NCI-H187 treated with DMSO at 0.1 percent for 48 hours (cell line): Measurements from ENCODE around the gene ZNF229.
"Not testable (repeated sequence)": the region's sequence is repeated elsewhere in the genome, so short reads cannot be mapped to it uniquely, and the experiment has no call there.

ENCODE experiments used
- DNase-seq: peaks from one replicate; lab custom pipeline; 2025; lab: John Stamatoyannopoulos, UW

Gene ZNF229

DNA sequence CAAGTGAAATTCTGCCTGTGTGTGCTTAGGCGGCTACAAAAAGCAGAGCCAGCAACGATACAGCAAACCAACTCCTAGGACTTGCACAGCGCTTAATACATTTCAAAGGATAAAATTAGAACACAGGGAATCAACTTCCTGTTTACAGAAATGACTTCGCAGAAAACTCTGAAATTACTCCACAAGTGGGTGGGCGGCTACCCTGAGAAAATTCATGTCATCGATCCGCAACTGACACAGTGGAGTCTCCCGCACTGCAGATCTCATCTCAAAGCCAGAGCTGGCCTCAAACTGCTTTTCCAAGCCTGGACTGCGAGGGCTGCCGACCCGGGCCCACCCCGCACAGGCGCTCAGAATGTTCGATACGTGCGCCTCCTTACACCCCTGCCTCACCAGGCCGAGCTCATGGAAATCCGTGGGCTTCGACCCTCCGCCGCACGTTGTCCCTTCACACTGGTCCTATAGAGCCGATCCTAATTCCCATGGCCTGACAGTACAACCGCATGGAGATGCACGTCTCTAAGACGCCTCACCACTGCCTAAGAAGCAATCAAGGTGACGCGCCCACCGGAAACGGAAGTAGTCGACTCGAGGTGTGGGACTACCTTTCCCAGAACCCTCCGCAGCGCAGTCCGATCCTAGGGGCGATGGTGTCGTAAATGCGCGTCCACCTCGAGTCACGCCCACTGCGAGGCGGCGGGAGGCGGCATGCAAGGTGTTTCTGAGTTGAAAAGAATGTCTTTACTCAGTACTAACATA lies at the start of gene ZNF229:
Gene ZNF229 (minus strand): TSS at position 557 of the 759 bp plus-strand sequence. CDS start 5,625 bp downstream, outside the sequence.
- DNase-seq, result peak; percentile 18

DNA sequence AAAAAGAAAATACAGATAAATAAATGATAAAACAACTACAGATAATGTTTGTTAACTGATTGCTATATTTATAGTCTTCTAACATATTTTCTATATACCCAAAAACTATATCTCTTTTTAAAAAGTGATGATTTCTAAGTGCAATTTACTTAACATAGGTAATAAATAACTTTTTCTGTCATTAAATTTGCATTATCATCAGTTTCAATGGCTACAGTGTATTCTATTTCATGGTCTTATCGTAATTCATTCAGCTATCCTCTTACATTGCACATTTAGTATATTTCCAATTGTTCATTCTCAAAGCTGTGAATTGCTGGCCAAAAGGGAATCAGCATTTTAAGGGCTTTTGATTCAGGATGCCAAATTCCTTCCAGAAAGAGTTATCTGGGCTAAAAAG lies 48.4 kb upstream of the ZNF229 start:
- DNase-seq, result no peak

DNA sequence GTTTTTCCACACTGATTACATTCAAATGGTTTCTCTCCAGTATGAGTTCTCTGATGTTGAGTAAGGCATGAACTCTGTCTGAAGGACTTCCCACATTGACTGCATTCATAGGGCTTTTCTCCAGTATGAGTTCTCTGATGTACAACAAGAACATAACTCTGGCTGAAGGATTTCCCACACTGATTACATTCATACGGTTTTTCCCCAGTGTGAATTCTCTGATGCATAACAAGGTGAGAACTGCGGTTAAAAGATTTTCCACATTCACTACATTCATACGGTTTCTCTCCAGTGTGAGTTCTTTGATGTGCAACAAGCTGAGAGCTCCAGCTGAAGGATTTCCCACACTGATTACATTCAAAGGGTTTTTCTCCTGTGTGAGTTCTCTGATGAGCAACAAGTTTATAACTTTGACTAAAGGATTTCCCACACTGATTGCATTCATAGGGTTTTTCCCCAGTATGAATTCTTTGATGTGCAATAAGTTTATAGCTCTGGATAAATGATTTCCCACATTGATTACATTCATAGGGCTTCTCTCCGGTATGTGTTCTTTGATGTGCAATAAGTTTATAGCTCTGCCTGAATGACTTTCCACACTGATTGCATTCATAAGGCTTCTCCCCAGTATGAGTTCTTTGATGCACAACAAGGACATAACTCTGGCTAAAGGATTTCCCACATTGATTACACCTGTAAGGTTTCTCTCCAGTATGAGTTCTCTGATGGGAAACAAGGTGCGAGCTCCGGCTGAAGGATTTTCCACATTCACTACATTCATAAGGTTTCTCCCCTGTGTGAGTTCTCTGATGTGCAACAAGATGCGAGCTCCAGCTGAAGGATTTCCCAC lies 28.5 kb upstream of the ZNF229 start:
- no peak for DNase-seq

DNA sequence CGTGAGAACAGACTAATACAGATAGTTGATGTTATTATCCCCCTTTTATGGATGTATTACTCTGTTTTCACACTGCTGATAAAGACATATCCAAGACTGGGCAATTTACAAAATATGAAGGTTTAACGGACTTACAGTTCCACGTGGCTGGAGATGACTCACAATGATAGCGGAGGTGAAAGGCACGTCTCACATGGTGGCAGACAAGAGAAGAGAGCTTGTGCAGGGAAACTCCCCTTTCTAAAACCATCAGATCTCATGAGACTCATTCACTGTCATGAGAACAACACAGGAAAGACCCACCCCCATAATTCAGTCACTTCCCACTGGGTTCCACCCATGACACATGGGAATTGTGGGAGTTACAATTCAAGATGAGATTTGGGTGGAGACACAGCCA lies 20.5 kb upstream of the ZNF229 start:
- not testable (repeated sequence) for DNase-seq

DNA sequence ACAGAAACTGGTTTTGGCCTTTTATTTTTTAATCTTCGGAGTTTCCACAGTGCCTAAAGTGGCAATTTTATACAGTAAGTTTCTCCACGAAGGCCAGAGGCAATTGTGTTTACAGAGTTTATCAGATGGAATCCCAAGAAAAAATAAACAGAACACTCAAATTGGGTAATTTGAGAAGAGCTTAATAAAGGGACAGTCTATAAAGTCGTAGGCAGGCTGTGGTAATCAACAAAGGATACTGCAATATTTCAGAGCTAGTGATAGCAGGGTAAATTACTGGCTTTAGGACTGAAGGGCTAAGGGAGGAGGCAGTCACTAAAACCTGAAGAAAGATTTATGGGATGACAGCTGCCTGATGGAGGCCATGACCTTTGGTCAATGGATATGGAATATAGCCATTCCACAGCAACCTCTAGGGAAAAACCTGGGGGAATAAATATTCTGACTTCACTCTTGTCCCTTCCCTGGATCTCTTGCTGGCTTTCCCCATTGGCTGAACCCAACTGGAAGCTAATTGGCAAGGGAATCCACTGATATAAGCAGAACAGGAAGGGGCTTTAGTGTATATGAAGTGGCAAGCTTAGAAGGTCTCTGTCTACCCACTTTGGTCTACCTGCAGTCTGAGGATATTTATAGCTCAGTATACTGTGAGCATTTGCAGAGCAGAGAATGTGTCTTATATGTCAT lies 14.5 kb upstream of the ZNF229 start:
- DNase-seq, result not testable (repeated sequence)

DNA sequence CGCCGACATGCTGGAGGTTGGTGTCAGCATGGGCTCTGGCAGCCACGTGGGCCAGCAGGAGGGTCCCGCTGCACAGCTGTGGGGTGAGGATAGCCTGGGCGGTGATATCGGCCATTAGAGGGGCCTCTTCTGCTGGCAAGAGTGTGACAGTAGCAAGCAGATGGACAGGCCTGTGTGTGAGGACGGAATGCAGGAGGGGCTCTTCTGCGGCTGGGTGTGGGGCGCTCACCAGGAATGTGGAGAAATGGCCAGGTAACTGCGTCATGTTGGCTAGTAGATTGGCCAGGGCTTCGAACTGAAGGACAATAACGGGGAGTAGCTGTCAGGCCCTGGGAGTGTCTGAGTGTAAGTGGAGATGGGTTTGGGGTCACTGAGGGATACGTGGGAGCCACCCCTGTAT lies 7.7 kb upstream of the ZNF229 start:
- DNase-seq, result not testable (repeated sequence)

DNA sequence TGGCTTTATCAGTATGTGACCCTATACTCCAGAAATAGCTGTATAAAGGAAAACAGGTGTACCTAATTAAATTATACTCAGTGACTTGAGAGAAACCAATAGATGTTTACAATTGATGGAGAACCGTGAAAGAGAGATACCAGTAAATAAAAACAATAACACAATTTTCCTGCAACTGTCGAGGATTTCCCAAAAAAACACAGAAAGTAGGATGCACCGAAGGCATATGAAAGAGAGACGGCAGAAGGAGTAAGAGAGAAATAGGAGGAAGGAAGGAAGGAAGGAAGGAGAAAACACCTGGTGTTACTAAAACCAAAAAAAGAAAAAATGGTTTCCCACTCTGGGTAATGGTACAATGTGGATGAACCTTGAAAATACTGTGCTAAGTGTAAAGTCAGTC lies 6.8 kb upstream of the ZNF229 start:
- no peak for DNase-seq

DNA sequence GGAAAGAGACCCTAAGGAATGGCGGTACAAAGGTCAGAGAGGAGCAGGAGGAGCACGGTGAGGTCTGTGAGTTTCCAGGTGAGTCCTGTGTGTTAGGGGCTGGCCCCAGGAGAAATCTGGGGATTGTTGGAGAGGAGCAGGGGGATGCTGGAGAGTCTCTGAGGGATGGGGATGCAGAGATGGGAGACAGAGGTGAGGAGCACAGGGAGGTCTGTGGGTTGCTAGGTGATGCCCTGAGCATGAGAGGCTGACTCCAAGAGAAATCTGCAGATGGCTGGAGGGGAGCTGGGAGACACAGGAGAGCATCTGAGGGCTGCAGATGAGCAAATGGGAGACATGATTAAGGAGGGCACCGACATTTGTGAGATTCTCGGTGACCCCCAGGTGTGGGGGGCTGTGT lies 4.1 kb upstream of the ZNF229 start:
- no peak for DNase-seq

DNA sequence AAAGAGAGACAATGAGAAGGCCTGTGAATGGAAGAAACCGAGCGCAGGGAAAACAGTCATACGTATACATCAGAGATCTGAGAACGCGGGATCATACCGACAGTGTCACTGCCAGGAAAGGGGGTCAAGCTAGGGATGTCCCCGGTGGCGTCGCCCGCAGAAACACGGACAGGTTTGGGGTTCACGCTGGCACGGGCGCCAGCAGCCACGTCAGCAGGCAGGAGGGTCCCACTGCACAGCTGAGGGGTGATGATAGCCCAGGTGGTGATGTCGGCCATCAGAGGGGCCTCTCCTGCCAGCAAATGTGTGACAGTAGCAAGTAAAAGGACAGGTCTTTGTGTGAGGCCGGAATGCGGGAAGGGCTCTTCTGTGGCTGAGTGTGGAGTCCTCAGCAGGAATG lies 3.4 kb upstream of the ZNF229 start:
- no peak for DNase-seq

DNA sequence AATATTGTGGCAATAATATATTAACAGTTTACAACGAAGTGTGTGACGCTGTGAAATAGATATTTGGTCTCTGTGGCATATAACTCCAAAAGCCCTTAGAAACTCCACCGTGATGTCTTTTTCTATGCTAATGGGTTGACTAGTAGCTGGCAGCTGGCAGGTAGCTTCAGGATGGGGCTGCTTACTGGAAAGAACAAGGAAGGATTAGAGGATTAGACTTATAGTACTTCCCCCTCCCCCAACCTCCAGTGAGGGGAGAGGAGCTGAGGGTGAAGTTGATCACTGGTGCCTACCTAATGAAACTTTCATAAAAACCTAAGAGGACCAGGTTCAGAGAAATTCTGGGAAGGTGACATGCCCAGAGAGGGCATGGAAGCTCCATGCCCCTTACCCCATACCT lies 9.8 kb downstream of the ZNF229 start:
- DNase-seq, result no peak

DNA sequence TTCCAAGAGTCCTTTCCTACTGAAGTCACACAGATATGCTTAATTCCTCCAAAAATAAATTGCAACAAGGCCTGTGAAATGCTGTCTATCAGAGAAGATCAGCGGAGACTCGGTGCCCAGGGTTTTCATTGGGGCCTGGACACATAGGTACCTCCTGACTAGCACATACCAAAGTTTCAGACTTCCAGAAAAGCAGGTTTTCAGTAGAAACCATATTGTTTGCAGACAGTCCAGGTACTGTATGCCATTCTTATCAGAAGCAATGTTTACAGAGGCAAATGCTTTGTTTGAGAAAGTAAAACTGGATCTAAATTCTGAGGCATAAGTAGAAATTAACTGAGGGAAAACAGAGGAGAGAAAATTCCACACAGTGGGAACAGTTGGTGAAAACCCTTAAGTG lies 12.8 kb downstream of the ZNF229 start:
- no peak for DNase-seq

DNA sequence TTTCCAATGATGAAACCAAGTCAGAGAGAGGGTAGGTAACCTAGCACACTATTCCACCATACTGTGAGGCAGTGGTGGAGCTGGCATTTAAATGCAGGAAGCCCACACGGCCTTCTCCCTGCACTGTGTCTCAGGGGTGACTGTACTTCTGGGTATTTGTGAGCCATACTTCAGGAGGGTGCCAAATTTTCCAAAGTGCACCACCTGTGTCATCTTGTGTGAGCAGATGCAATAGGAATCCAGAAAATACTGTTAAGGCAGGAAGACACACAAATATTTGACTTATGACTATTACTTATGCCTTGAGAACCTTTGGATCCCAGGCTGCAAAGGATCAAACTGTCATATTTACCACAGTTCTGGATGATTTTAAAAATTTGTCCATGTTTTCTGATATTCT lies 17.3 kb downstream of the ZNF229 start:
- DNase-seq, result no peak

DNA sequence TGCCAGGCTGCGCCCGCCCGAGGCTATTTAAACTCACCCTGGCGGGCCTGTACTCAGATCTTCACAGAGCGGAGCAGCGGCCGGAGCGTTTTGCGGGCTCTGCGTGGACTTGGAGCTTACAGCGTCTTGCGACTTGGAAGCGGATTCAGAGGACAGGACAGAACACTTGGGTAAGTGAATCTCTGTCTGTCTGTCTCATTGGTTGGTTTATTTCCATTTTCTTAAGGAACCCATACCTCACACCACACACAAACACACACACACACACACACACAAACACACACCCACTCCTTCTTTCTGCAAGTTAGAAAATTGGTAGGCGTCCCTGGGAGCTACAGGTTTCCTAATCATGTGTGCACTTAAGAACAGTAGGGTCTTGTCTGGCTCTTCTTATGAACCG lies 32.7 kb downstream of the ZNF229 start:
- DNase-seq, result not testable (repeated sequence)

DNA sequence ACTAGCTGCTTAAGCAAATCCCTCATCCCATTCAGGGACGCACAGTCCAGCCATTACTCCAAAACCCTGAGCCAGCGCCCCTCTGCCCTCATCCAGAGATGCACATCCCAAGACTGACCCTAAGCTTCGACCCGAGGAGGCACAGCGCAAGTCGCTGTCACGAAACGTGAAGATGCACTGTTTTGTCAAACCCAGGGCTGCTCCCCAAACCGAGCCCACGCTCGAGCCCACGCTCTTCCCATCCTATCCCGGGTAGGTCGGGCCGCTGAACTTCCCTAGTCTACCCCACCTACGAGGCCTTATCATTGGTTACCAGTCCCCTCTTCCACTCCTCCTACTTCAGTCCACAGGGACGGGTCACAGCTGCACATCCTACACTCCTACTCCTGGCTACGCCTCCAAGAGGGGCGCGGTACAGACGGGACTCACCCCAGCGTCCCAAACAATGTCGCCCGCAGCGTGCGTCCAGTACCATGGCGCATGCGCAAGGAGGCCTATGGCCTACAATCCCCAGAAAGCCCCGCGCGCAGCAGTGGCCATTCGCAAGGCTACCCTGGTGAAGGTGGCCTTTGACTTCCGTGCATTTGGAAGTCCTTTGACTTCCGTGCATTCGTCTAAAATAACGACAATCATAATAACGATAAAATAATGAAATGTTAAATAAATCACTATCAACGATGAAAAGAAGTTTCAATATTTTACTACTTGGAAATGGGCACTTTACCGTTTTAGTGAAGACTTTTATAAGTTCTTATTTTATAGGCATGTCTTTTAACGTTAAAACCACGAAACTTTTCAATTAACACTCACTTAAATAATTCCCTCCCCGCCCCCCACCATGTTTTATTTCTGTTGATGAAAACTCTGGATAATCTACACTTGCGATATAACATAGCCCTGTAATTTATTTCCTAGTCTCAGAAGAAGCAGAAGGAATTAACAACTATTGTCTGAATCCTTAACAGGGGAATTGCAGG lies 46.8 kb downstream of the ZNF229 start, which contains the start of gene ZNF285:
Gene ZNF285 (minus strand): TSS at position 470 of the 977 bp plus-strand sequence. CDS start 4,395 bp downstream, outside the sequence.
- DNase-seq, result no peak

DNA sequence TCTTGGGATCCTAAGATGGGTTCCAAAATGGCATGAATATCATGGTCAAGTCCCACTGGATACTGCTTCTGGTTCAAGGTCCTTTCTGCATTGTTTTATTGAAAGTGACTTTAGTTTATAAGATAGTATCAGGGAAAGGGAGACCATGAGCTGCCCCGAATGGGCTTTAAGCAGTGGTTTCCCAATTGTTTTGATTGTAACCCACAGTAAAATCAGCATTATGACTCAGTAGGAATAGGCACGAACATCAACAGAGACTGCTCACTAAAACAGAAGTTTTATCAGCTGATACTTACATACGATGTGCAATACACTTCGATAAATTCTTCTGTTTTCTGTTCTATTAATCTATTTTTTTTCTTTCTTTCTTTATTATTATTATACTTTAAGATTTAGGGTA lies 59.0 kb downstream of the ZNF229 start:
- not testable (repeated sequence) for DNase-seq
